GM12878 (cell line): ENCODE results near the gene PPP1R1B. TPM values are rescaled to one million over a fixed set of nuclear protein-coding genes. Genes with fewer than 3 reads are reported as not detected.

ENCODE experiments used
- ATAC-seq: fragments of 200-7000 bp; cut with Tn5 transposase; 3 replicates; pipeline ENCODE4 v1.9.1; 2020; ENCODE audit warnings: mild to moderate bottlenecking, moderate library complexity
- BruUV-seq: library from RNA; stranded (reverse); fragments of 400-500 nt; replicated peaks from 2 replicates; lab custom pipeline; 2021; lab: Mats Ljungman, UMichigan
- CTCF ChIA-PET: fragments of 300-600 bp; sonication (Branson Sonifier 250); formaldehyde crosslinking; extraction: SDS; loops from one replicate; lab custom pipeline; 2021; ENCODE audit warnings: inconsistent platforms; lab: Yijun Ruan, JAX
- POLR2A ChIA-PET: fragments of 350-600 bp; formaldehyde crosslinking; extraction: SDS; loops from one replicate; lab custom pipeline; 2021; ENCODE audit warnings: inconsistent platforms; lab: Charles Lee
- RAD21 ChIA-PET: fragments of 300-600 bp; sonication (Branson Sonifier 250); formaldehyde crosslinking; loops from one replicate; lab custom pipeline; 2023; ENCODE audit warnings: antibody characterized with exemption; ENCODE audit not compliant: unreplicated experiment; lab: Charles Lee
- SMC1A ChIA-PET: fragments of 300-600 bp; sonication (Branson Sonifier 250); formaldehyde crosslinking; loops from one replicate; lab custom pipeline; 2023; ENCODE audit not compliant: unreplicated experiment, uncharacterized antibody; lab: Charles Lee
- DNase-seq: peaks from one replicate; pipeline ENCODE4 v3.0.0-alpha.2; 2011; ENCODE audit warnings: low read depth, low spot score
- FAIRE-seq: peaks from 3 replicates; lab custom pipeline; 2011; peaks lifted over from hg19 to GRCh38; lab: Jason Lieb, UNC
- H2AFZ ChIP-seq: 2 replicates; pipeline ENCODE4 v1.6.0; 2011; ENCODE audit warnings: low read depth, low read length, control low read depth; ENCODE audit not compliant: control insufficient read depth
- H3K27ac ChIP-seq: 2 replicates; pipeline ENCODE4 v1.5.1; 2011; ENCODE audit warnings: control low read depth; ENCODE audit not compliant: control insufficient read depth, insufficient read depth
- H3K27me3 ChIP-seq, 2 experiments: replicated peaks in 1 of 2; 2 replicates each; pipeline versions ENCODE4 v1.6.0 to v1.6.1; 2011; ENCODE audit warnings: low read length in 1 of 2; ENCODE audit not compliant: control insufficient read depth in 2 of 2, insufficient read depth in 2 of 2
- H3K36me3 ChIP-seq, 2 experiments: 2 replicates each; pipeline ENCODE4 v1.5.1; 2011; ENCODE audit warnings: low read length in 1 of 2; ENCODE audit not compliant: control insufficient read depth in 2 of 2, insufficient read depth in 2 of 2
- H3K4me1 ChIP-seq: 2 replicates; pipeline ENCODE4 v1.6.1; 2011; ENCODE audit warnings: mild to moderate bottlenecking, low read length, moderate library complexity, mixed read lengths; ENCODE audit not compliant: control insufficient read depth, insufficient read depth
- H3K4me2 ChIP-seq: 2 replicates; pipeline ENCODE4 v1.6.0; 2011; ENCODE audit warnings: control low read depth; ENCODE audit not compliant: control insufficient read depth, insufficient read depth
- H3K4me3 ChIP-seq: fragments of 200-600 bp; sonication (generic); 2 replicates; pipeline ENCODE4 v1.5.1; 2016
- H3K79me2 ChIP-seq: 2 replicates; pipeline ENCODE4 v1.6.0; 2011; ENCODE audit warnings: low read length; ENCODE audit not compliant: control insufficient read depth, insufficient read depth
- H3K9ac ChIP-seq: 2 replicates; pipeline ENCODE4 v1.8.0; 2011; ENCODE audit warnings: low read length, control low read depth, mixed read lengths; ENCODE audit not compliant: control insufficient read depth, insufficient read depth
- H3K9me3 ChIP-seq: replicated peaks from 3 replicates; pipeline ENCODE4 v1.5.1; 2011; ENCODE audit warnings: mild to moderate bottlenecking, low read length; ENCODE audit not compliant: control insufficient read depth, insufficient read depth
- H4K20me1 ChIP-seq: 2 replicates; pipeline ENCODE4 v1.6.0; 2011; ENCODE audit not compliant: control insufficient read depth, insufficient read depth
- BMI1 ChIP-seq: fragments of 450-650 bp; IDR thresholded peaks from 2 replicates; pipeline ENCODE4 v1.6.1; 2016; ENCODE audit warnings: mild to moderate bottlenecking, moderate library complexity, borderline replicate concordance
- ESRRA ChIP-seq: IDR thresholded peaks from 2 replicates; pipeline ENCODE4 v1.6.1; 2012; ENCODE audit warnings: mild to moderate bottlenecking, low read length, improper control_type of control experiment
- ETV6 ChIP-seq, 2 experiments: fragments of 450-650 bp in 1 of 2; IDR thresholded peaks in 1 of 2; conservative IDR thresholded peaks in 1 of 2; 2 replicates each; pipeline ENCODE4 v1.6.1; 2014; ENCODE audit warnings: antibody characterized with exemption in 1 of 2, borderline replicate concordance in 1 of 2, low read depth in 1 of 2, mild to moderate bottlenecking in 1 of 2, moderate library complexity in 1 of 2
- IKZF1 ChIP-seq: fragments of 450-650 bp; conservative IDR thresholded peaks from 2 replicates; pipeline ENCODE4 v1.6.1; 2017; ENCODE audit warnings: antibody characterized with exemption, mild to moderate bottlenecking
- JUNB ChIP-seq: IDR thresholded peaks from 2 replicates; pipeline ENCODE4 v1.6.1; 2016; ENCODE audit warnings: antibody characterized with exemption, mild to moderate bottlenecking
- KDM1A ChIP-seq: fragments of 200-600 bp; sonication (generic); IDR thresholded peaks from 2 replicates; pipeline ENCODE4 v1.6.1; 2016; ENCODE audit warnings: borderline replicate concordance
- NFXL1 ChIP-seq: fragments of 450-650 bp; IDR thresholded peaks from 2 replicates; pipeline ENCODE4 v1.6.1; 2017; ENCODE audit warnings: antibody characterized with exemption, mild to moderate bottlenecking, borderline replicate concordance
- NFYB ChIP-seq: IDR thresholded peaks from 2 replicates; pipeline ENCODE4 v1.6.1; 2011; ENCODE audit warnings: low read depth, mild to moderate bottlenecking, low read length, improper control_type of control experiment, moderate library complexity; ENCODE audit not compliant: insufficient read depth
- POLR2AphosphoS5 ChIP-seq: IDR thresholded peaks from 2 replicates; pipeline ENCODE4 v1.6.1; 2011; ENCODE audit warnings: mild to moderate bottlenecking, low read length, inconsistent platforms
- POU2F2 ChIP-seq: IDR thresholded peaks from 3 replicates; pipeline ENCODE4 v1.6.1; 2011; ENCODE audit warnings: low read depth, mild to moderate bottlenecking, low read length, borderline replicate concordance
- PRDM15 ChIP-seq: fragments of 450-650 bp; formaldehyde crosslinking; IDR thresholded peaks from 2 replicates; pipeline ENCODE4 v1.4.0; 2020; ENCODE audit warnings: mild to moderate bottlenecking, moderate library complexity
- RBBP5 ChIP-seq: fragments of 200-600 bp; sonication (generic); conservative IDR thresholded peaks from 2 replicates; pipeline ENCODE4 v1.6.1; 2016
- SIN3A ChIP-seq: IDR thresholded peaks from 2 replicates; pipeline ENCODE4 v1.6.1; 2012; ENCODE audit warnings: low read depth, low read length, improper control_type of control experiment
- SRF ChIP-seq, 2 experiments: IDR thresholded peaks; 2 replicates each; pipeline ENCODE4 v1.6.1; 2011; ENCODE audit warnings: low read depth in 2 of 2, low read length in 2 of 2, mild to moderate bottlenecking in 1 of 2, moderate library complexity in 1 of 2
- TBL1XR1 ChIP-seq: IDR thresholded peaks from 2 replicates; pipeline ENCODE4 v1.6.1; 2012; ENCODE audit warnings: low read depth, low read length, improper control_type of control experiment
- ZNF24 ChIP-seq: fragments of 450-650 bp; IDR thresholded peaks from 2 replicates; pipeline ENCODE4 v1.6.1; 2017; ENCODE audit warnings: antibody characterized with exemption, mild to moderate bottlenecking
- WGBS: methylation state at CpG from one replicate; pipeline ENCODE4 v1.1.6; 2016; ENCODE audit warnings: low lambda C conversion rate; ENCODE audit not compliant: insufficient replicate concordance, insufficient coverage; ENCODE audit errors: missing lambda C conversion rate; 5-methylcytosine and 5-hydroxymethylcytosine counted together
- in situ Hi-C: fragments of 300-500 bp; cut with MboI; formaldehyde crosslinking; loops from 9 replicates; pipeline ENCODE4 v1.14.3; 2018; ENCODE audit warnings: mixed read lengths
- intact Hi-C: fragments of 100-400 bp; cut with micrococcal nuclease; formaldehyde crosslinking; loops from one replicate; pipeline ENCODE4 v1.14.2; 2022; ENCODE audit not compliant: unreplicated experiment
- polyA plus RNA-seq, 11 experiments: library from polyadenylated mRNA; depleted of rRNA in 4 of 11; unstranded in 6 of 11; stranded (reverse) in 5 of 11; fragments of >200 nt; fragmentation: Nextera tagmentation in 4 of 11; fragmentation: Illumina TruSeq in 1 of 11; extraction: Ambion mirVana in 4 of 11; extraction: Trizol in 1 of 11; gene quantifications; 1 replicate in 1 of 11; 2 replicates in 10 of 11; pipeline versions ENCODE4 v1.2.1 to v1.2.3, GENCODE V29; 2011 to 2016; ENCODE audit warnings: inconsistent platforms in 2 of 11, missing spikeins in 2 of 11, low read depth in 1 of 11
- total RNA-seq, 4 experiments: library from RNA; depleted of rRNA in 3 of 4; stranded (reverse); fragments of >200 nt in 3 of 4; fragmentation: Illumina TruSeq in 1 of 4; extraction: Trizol in 1 of 4; gene quantifications; 2 replicates each; pipeline versions ENCODE4 v1.2.1 to v1.2.3, GENCODE V29; 2013 to 2021
- TF ChIP-seq, protein P1 (sequence below): fragments of 450-650 bp; IDR thresholded peaks from 2 replicates; pipeline ENCODE4 v1.6.1; 2017; ENCODE audit warnings: mild to moderate bottlenecking, moderate library complexity

PPP1R1B gene
- total and polyA plus RNA-seq, 10 of the 15 experiments (the other 5 are each of a cell fraction or from before 2014, with no cell fraction given): 0.08 TPM; not detected in 9

DNA sequence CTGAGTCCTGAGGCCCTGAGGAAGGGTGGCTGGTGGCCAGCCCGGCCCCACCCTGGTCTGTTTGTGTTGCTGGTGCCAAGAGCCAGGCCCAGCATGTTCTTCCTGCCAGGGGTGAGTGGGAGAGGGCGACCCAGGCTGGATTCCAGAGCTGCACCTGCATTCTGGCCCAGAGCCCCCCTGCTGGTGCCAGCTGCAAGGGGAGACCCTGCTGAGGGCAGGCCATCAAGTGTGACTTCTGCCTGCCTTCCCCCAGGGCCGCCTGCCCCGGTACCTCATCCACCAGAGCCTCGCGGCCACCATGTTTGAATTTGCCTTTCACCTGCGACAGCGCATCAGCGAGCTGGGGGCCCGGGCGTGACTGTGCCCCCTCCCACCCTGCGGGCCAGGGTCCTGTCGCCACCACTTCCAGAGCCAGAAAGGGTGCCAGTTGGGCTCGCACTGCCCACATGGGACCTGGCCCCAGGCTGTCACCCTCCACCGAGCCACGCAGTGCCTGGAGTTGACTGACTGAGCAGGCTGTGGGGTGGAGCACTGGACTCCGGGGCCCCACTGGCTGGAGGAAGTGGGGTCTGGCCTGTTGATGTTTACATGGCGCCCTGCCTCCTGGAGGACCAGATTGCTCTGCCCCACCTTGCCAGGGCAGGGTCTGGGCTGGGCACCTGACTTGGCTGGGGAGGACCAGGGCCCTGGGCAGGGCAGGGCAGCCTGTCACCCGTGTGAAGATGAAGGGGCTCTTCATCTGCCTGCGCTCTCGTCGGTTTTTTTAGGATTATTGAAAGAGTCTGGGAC, 36.0 kb downstream of the PPP1R1B start:
- Histone ChIP-seq H3K9me3 (no peaks in the 10 kb centered on the region), H3K9ac (no peak overlapping the region), H3K27me3 (peaks cover 3 to 4% of the 10 kb centered on the region in 2 experiments; a peak in 3 of 4 replicates), H3K4me3 (no peak overlapping the region), H3K36me3 (peaks cover 12 to 21% of the 10 kb centered on the region in 2 experiments; a peak in 3 of 4 replicates), H3K4me1 (peaks cover 6% of the 10 kb centered on the region; the same call in 1 of the 2 replicates), H4K20me1 (no peaks in the 10 kb centered on the region; the same call in 1 of the 2 replicates), H3K4me2 (no peak overlapping the region), H3K27ac (no peak overlapping the region), H2AFZ (no peak overlapping the region), H3K79me2 (no peaks in the 10 kb centered on the region)
- TF ChIP-seq SRF (IDR thresholded peaks at IDR 0.05; ENCODE audit: low read depth in 2 of 2, low read length in 2 of 2) (no peak), NFXL1 (no peak), NFYB (no peak), SIN3A (no peak), JUNB (no peak), IKZF1 (no peak), BMI1 (no peak), POU2F2 (no peak), ZNF24 (no peak), KDM1A (no peak), ESRRA (no peak), RBBP5 (no peak), PRDM15 (no peak), POLR2AphosphoS5 (no peak), ETV6 (conservative IDR thresholded peaks at IDR 0.05 in 1 of 2, IDR thresholded peaks at IDR 0.05 in 1 of 2; ENCODE audit: borderline replicate concordance in 1 of 2, low read depth in 1 of 2) (no peak), TBL1XR1 (no peak)
- TF ChIP-seq, protein P1, sequence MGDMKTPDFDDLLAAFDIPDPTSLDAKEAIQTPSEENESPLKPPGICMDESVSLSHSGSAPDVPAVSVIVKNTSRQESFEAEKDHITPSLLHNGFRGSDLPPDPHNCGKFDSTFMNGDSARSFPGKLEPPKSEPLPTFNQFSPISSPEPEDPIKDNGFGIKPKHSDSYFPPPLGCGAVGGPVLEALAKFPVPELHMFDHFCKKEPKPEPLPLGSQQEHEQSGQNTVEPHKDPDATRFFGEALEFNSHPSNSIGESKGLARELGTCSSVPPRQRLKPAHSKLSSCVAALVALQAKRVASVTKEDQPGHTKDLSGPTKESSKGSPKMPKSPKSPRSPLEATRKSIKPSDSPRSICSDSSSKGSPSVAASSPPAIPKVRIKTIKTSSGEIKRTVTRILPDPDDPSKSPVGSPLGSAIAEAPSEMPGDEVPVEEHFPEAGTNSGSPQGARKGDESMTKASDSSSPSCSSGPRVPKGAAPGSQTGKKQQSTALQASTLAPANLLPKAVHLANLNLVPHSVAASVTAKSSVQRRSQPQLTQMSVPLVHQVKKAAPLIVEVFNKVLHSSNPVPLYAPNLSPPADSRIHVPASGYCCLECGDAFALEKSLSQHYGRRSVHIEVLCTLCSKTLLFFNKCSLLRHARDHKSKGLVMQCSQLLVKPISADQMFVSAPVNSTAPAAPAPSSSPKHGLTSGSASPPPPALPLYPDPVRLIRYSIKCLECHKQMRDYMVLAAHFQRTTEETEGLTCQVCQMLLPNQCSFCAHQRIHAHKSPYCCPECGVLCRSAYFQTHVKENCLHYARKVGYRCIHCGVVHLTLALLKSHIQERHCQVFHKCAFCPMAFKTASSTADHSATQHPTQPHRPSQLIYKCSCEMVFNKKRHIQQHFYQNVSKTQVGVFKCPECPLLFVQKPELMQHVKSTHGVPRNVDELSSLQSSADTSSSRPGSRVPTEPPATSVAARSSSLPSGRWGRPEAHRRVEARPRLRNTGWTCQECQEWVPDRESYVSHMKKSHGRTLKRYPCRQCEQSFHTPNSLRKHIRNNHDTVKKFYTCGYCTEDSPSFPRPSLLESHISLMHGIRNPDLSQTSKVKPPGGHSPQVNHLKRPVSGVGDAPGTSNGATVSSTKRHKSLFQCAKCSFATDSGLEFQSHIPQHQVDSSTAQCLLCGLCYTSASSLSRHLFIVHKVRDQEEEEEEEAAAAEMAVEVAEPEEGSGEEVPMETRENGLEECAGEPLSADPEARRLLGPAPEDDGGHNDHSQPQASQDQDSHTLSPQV: no peak
- ATAC-seq (no peak), DNase-seq (no peak), FAIRE-seq (no peak)
- ChIA-PET RAD21 (no interaction called here), POLR2A (no interaction called here), SMC1A (no interaction called here), CTCF (interaction anchor here (0.8 to 1.7 kb wide), 2 partner anchors 9 to 41 kb away, joined by 3 to 4 read pairs; no protein-coding TSS in a partner anchor)
- WGBS: 68% methylated on average over 19 of the region's 22 CpGs
- in situ Hi-C loops: no loop called here
- intact Hi-C loops: no loop called here
- no TSS peak for BruUV-seq
